Measurements from ENCODE around the gene COPRS.

COPRS gene

GRCh38 chr17:31808521-31809050 lies 50.5 kb downstream of the COPRS start:
- no peak for DNase-seq (ENCODE audit: low spot score)

- no peak for DNase-seq (ENCODE audit: low spot score)
Observed at GRCh38 chr17:31807846-31808245, 51.2 kb downstream of the COPRS start.

GRCh38 chr17:31806921-31807320 lies 52.1 kb downstream of the COPRS start:
- no peak for DNase-seq (ENCODE audit: low spot score)

DNA sequence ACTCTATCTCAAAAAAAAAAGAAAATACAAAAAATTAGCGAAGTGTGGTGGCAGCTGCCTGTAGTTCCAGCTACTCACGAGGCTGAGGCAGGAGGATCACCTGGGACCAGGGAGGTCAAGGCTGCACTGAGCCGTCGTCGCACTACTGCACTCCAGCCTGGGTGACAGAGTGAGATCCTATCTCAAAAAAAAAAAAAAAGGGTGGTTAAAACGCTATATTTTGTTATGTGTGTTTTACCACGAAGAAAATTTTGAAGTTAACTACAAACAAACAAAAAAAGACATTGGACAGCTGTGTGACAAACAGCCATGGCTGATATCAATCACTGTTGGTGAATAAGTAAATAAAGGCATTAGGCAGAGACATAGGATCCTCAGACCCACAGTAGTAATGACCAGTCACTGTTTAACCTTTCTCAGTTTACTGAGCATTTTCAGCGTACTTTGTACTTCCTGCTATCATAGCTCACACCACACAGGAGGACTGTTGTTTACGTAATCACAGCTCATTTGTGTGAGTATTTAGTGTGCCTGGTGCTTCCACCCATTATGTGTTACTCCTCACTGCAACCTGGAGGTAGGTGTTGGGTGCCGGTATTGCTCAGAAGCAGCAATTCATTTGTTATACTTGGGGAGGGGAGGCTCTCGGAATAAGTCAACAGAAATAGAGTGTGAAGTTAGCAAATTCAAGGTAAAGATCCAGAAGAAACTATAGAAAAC lies 55.4 kb downstream of the COPRS start:
- DNase-seq (ENCODE audit: low spot score): peak; percentile 68

DNA sequence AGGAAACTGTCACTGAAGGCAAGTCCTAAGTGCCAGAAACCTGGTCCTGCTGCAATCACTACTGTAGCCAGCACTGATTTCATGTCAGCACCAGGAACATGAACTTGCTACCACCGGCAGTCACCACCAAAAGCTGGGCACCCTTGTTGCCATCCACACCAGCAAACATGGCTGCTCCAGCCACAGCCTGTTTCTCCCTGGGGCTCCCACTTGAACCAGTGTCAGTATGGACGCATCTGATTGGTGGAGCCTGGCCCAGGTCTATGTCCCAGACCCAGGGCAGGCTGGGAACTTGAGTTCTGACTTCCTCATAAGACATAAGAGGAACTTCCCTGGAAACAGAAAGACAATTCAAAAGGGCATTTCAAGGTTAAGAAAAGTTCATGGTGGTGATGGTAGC lies 56.5 kb downstream of the COPRS start:
- DNase-seq (ENCODE audit: low spot score): no peak

All from HuH-7 (cell line).